Measurements from ENCODE around the gene PTPRG. TPM values are rescaled to one million over a fixed set of nuclear protein-coding genes. Genes with fewer than 3 reads are reported as not detected.

Gene PTPRG
- total and polyA plus RNA-seq, 2 experiments from 2014 or later: 11.5 to 39.6 TPM

GRCh38 chr3:61569856-61570580 is 8.6 kb downstream of the PTPRG start:
- Histone ChIP-seq H3K9me2 (ENCODE audit: insufficient read depth) (no peaks in the 10 kb centered on the region), H3K36me3 (ENCODE audit: low read depth) (no peaks in the 10 kb centered on the region), H3K27me3 (replicated peaks; ENCODE audit: insufficient read depth) (no peaks in the 10 kb centered on the region), H4K20me1 (ENCODE audit: insufficient read depth) (no peaks in the 10 kb centered on the region), H3F3A (ENCODE audit: insufficient read depth) (peaks cover 10% of the 10 kb centered on the region), H3K4me2 (ENCODE audit: unreplicated experiment) (no peak overlapping the region), H3K4me1 (ENCODE audit: insufficient read depth) (peaks cover 32% of the 10 kb centered on the region), H2AFZ (no peak overlapping the region), H3K4me3 (no peak overlapping the region), H3K9me3 (ENCODE audit: low read depth) (no peaks in the 10 kb centered on the region), H3K79me2 (ENCODE audit: insufficient read depth) (peaks cover 97% of the 10 kb centered on the region), H3K9ac (no peak overlapping the region), H3K27ac (no peak overlapping the region)
- TF ChIP-seq EZH2phosphoT487 (IDR thresholded peaks at IDR 0.05; ENCODE audit: insufficient read depth, low read depth) (no peak), EZH2 (IDR thresholded peaks at IDR 0.05; ENCODE audit: insufficient read depth, poor library complexity, severe bottlenecking) (no peak)
- no peak for DNase-seq
- in situ Hi-C loops (cut with MboI): loop anchor here (10.0 kb wide), 1 partner anchor 615 kb away; no protein-coding TSS in a partner anchor
- WGBS, 2 experiments (ENCODE audit: low coverage in 1 of 2, low lambda C conversion rate in 2 of 2, missing lambda C conversion rate in 2 of 2): 98% methylated on average over 2 of the region's 2 CpGs

DNA sequence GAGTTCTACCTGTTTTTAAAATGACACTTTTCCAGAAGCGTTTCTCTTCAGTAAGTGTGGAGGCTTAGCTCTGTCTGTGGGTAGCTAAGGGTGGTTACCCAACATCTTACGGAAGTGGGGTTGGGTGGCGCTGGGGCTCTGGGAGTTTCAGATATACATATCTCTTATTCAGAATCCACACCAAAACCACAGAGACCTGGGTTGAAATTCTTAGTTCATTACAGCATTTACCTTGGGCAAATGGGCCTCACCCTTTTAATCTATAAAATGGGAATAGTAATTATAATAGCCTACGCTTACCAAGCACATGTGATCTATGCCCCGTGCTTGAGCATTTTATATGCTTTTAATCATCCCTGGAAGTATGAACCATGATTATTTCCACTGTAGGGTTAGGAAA is 9.4 kb downstream of the PTPRG start:
- TF ChIP-seq EZH2phosphoT487 (IDR thresholded peaks at IDR 0.05; ENCODE audit: insufficient read depth, low read depth) (no peak), EZH2 (IDR thresholded peaks at IDR 0.05; ENCODE audit: insufficient read depth, poor library complexity, severe bottlenecking) (no peak)
- no peaks in the 10 kb centered on the region for H4K20me1 ChIP-seq (ENCODE audit: insufficient read depth)
- WGBS, 2 experiments (ENCODE audit: low coverage in 1 of 2, low lambda C conversion rate in 2 of 2, missing lambda C conversion rate in 2 of 2): 92 to 95% methylated on average over 5 of the region's 5 CpGs
- no peaks in the 10 kb centered on the region for H3K9me2 ChIP-seq (ENCODE audit: insufficient read depth)
- H3K79me2 ChIP-seq (ENCODE audit: insufficient read depth): peaks cover 97% of the 10 kb centered on the region
- no peak overlapping the region for H3K27ac ChIP-seq
- peaks cover 10% of the 10 kb centered on the region for H3F3A ChIP-seq (ENCODE audit: insufficient read depth)
- no peaks in the 10 kb centered on the region for H3K9me3 ChIP-seq (ENCODE audit: low read depth)
- H3K4me1 ChIP-seq (ENCODE audit: insufficient read depth): peaks cover 24% of the 10 kb centered on the region
- no peaks in the 10 kb centered on the region for H3K36me3 ChIP-seq (ENCODE audit: low read depth)
- no peak overlapping the region for H3K9ac ChIP-seq
- no peaks in the 10 kb centered on the region for H3K27me3 ChIP-seq (replicated peaks; ENCODE audit: insufficient read depth)
- no peak overlapping the region for H3K4me3 ChIP-seq
- H3K4me2 ChIP-seq (ENCODE audit: unreplicated experiment): no peak overlapping the region
- DNase-seq: no peak
- in situ Hi-C loops (cut with MboI): no loop called here
- no peak overlapping the region for H2AFZ ChIP-seq

DNA sequence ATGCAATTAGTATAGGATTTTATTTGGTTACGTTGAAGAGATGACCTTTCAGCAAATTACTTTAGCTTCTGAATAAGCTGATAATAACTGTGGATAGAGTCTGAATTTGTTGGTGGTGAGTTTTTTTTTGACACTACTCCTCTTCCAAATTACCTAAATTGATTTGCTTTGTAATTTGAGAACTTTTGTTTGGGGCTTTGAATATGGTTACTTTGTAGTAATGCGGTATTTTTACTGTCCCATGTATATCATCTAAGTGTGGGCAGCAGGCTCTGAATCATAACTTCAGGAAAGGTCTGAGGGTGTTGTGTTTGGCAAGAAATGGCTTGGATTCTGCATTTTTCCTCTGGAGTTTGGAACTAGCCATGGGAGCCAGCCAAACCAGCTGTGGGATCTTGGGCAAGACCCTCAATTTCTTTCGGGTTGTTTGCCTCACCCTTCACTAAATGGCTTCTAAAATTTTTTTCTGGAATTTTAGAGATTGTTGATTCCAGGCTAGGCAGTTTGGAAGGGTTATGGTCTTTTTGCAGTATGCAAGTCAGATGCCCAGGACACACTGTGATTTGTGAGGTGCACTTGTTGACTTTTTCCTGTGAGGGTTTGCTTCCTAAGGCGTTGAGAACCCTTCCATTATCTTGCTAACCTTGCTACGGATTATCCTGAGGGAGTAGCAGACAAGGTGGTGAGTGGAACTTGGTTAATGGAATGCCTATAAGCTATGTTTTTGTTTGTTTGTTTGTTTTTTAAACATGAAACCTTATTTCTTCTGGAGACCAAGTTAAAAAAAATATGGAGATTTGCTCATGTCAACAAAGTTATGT is 10.4 kb downstream of the PTPRG start:
- TF ChIP-seq EZH2 (IDR thresholded peaks at IDR 0.05; ENCODE audit: insufficient read depth, poor library complexity, severe bottlenecking) (no peak), EZH2phosphoT487 (IDR thresholded peaks at IDR 0.05; ENCODE audit: insufficient read depth, low read depth) (no peak)
- H3K27ac ChIP-seq: peak overlapping the region; percentile 14; the same call in 1 of the 2 replicates
- peak; percentile 84 for DNase-seq
- peak overlapping the region; percentile 51 for H3K4me2 ChIP-seq (ENCODE audit: unreplicated experiment)
- H3K9ac ChIP-seq: no peak overlapping the region
- H3K9me2 ChIP-seq (ENCODE audit: insufficient read depth): no peaks in the 10 kb centered on the region
- WGBS, 2 experiments (ENCODE audit: low coverage in 1 of 2, low lambda C conversion rate in 2 of 2, missing lambda C conversion rate in 2 of 2): 54 to 56% methylated on average over 5 of the region's 5 CpGs
- in situ Hi-C loops (cut with MboI): no loop called here
- H3K79me2 ChIP-seq (ENCODE audit: insufficient read depth): peaks cover 97% of the 10 kb centered on the region
- peaks cover 23% of the 10 kb centered on the region for H3K4me1 ChIP-seq (ENCODE audit: insufficient read depth)
- peaks cover 10% of the 10 kb centered on the region; the same call in 1 of the 2 replicates for H3F3A ChIP-seq (ENCODE audit: insufficient read depth)
- no peak overlapping the region for H2AFZ ChIP-seq
- H4K20me1 ChIP-seq (ENCODE audit: insufficient read depth): no peaks in the 10 kb centered on the region
- no peaks in the 10 kb centered on the region for H3K27me3 ChIP-seq (replicated peaks; ENCODE audit: insufficient read depth)
- no peaks in the 10 kb centered on the region for H3K36me3 ChIP-seq (ENCODE audit: low read depth)
- peak overlapping the region; percentile 8; the same call in 1 of the 2 replicates for H3K4me3 ChIP-seq
- no peaks in the 10 kb centered on the region for H3K9me3 ChIP-seq (ENCODE audit: low read depth)

- Histone ChIP-seq H3K9ac (no peak overlapping the region), H4K20me1 (ENCODE audit: insufficient read depth) (no peaks in the 10 kb centered on the region), H3K4me1 (ENCODE audit: insufficient read depth) (peaks cover 23% of the 10 kb centered on the region), H3K4me3 (no peak overlapping the region), H3K36me3 (ENCODE audit: low read depth) (no peaks in the 10 kb centered on the region), H3F3A (ENCODE audit: insufficient read depth) (peaks cover 10% of the 10 kb centered on the region; the same call in 1 of the 2 replicates), H3K9me3 (ENCODE audit: low read depth) (no peaks in the 10 kb centered on the region), H3K9me2 (ENCODE audit: insufficient read depth) (no peaks in the 10 kb centered on the region), H3K79me2 (ENCODE audit: insufficient read depth) (peaks cover 97% of the 10 kb centered on the region), H2AFZ (no peak overlapping the region), H3K27ac (no peak overlapping the region), H3K27me3 (replicated peaks; ENCODE audit: insufficient read depth) (no peaks in the 10 kb centered on the region), H3K4me2 (ENCODE audit: unreplicated experiment) (no peak overlapping the region)
- TF ChIP-seq EZH2phosphoT487 (IDR thresholded peaks at IDR 0.05; ENCODE audit: insufficient read depth, low read depth) (no peak), EZH2 (IDR thresholded peaks at IDR 0.05; ENCODE audit: insufficient read depth, poor library complexity, severe bottlenecking) (no peak)
- in situ Hi-C loops (cut with MboI): no loop called here
- DNase-seq: no peak
- WGBS, 2 experiments (ENCODE audit: low coverage in 1 of 2, low lambda C conversion rate in 2 of 2, missing lambda C conversion rate in 2 of 2): 97% methylated on average over 5 of the region's 5 CpGs
These were observed 11.5 kb downstream of the PTPRG start for GRCh38 chr3:61572879-61573278.

All from GM23248 (cell line).